Prostate gland (tissue), 2 donors: Measurements from ENCODE around the gene ELK1.

Experiments used
- POLR2AphosphoS5 ChIP-seq: sonication (generic); formaldehyde crosslinking; IDR thresholded peaks from one replicate; pipeline ENCODE4 v1.6.1; 2017; ENCODE audit warnings: antibody characterized with exemption
- TF ChIP-seq, protein P1 (sequence below), 4 experiments: fragments of 200-600 bp in 2 of 4; fragments of 450-650 bp in 2 of 4; sonication (generic) in 2 of 4; IDR thresholded peaks; 1 replicate in 3 of 4; 2 replicates in 1 of 4; pipeline ENCODE4 v1.5.1; 2016 to 2019; ENCODE audit warnings: antibody characterized with exemption in 4 of 4, mild to moderate bottlenecking in 2 of 4, moderate library complexity in 2 of 4

DNA sequence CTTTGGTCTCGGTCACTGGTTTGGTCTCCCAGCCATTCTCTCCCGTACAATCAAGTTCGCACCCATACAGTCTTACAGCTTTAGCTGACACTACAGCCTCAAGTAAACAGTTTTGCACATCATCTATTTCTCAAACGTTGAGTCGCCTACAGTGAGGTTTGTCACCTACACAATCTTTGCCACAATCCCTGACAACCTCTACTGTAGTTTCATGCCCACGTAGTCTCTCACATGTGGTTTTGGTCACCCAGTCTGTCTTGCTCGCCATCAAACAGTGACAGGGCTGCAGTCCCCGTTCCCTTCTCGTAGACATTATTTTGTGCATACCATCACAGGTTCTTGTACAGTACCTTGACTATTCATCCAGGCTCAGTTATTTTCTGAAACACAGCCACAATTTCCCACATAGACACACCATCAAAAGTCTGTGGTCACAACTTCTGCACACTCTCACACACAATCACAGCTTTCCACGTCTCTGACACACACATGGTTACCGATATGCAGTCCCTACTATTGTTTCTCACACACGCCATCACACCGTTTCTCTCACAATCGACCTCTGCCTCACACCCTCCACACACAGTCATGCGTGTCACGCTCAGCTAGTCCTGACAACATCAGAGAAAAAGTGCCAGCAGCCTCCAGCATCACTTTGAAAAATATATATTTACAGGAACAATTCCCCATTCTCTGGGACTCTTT, 15.3 kb downstream of the ELK1 start:
- TF ChIP-seq, protein P1, sequence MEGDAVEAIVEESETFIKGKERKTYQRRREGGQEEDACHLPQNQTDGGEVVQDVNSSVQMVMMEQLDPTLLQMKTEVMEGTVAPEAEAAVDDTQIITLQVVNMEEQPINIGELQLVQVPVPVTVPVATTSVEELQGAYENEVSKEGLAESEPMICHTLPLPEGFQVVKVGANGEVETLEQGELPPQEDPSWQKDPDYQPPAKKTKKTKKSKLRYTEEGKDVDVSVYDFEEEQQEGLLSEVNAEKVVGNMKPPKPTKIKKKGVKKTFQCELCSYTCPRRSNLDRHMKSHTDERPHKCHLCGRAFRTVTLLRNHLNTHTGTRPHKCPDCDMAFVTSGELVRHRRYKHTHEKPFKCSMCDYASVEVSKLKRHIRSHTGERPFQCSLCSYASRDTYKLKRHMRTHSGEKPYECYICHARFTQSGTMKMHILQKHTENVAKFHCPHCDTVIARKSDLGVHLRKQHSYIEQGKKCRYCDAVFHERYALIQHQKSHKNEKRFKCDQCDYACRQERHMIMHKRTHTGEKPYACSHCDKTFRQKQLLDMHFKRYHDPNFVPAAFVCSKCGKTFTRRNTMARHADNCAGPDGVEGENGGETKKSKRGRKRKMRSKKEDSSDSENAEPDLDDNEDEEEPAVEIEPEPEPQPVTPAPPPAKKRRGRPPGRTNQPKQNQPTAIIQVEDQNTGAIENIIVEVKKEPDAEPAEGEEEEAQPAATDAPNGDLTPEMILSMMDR (IDR thresholded peaks at IDR 0.05): no peak
- TF ChIP-seq POLR2AphosphoS5: no peak
